ENCODE measurements around the gene NDUFB8.
"Not testable (repeated sequence)": the region's sequence is repeated elsewhere in the genome, so short reads cannot be mapped to it uniquely, and the experiment has no call there.

NDUFB8 gene

DNA sequence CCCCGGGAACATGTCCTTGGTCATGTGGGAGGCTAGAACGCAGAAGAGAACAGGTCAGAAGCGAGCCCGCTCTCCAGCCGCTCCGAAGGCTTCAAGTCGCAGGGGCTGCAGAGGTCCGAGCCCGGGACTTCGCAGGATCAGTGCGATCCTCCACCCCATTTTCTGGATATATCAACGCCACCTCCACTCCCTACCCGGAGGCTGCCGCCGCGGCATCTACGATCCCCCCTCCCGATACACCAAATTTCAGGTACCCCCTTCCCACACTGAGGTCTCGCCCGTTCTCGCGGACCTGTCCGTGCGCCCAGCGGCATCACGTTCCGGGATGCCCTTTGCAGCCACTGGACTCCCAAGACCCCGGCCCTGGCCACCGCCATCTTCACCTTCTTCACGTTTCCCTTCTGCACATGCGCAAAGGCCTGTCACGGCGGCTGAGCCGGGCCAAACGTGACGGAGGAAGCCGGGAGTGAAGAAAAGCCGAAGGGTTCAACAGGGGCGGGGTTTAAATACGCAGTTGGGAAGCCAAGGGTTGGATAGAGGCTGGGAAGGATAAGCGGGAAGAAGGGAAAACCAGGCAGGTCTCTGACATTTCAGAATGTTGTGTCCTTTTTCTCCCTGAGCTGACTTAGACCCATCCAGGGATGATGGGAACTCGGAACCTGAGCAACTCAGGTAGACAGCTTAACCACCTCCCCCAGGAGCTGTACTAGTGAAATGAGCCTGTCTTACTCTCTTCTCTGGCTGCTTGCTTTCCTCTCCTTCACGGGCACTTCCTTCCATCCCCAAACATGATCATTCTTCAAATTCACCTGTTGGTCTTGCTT lies at the start of gene NDUFB8:
NDUFB8 (minus strand) TSS at position 397 of the 824 bp plus-strand sequence; CDS start at position 377, 20 bp downstream.
- peak; percentile 90 for DNase-seq (ENCODE audit: low spot score)

DNA sequence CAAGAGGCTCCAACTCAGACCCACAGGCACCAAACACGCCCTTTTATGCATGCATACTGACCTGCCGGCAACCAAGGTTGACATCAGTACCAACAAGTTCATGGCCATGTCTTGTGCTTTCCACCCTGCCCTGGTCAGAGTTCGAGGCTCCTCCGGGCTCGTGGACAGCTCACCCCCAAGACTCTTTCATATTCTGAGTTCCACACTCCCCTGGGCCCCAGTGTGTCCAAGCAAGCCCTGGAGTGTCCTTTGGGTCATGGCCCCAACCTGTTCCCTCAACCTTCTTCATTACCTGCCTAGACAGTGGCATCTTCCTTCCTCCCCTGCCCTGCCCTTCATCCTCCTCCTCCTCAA lies 46.6 kb upstream of the NDUFB8 start:
- DNase-seq (ENCODE audit: low spot score): no peak

DNA sequence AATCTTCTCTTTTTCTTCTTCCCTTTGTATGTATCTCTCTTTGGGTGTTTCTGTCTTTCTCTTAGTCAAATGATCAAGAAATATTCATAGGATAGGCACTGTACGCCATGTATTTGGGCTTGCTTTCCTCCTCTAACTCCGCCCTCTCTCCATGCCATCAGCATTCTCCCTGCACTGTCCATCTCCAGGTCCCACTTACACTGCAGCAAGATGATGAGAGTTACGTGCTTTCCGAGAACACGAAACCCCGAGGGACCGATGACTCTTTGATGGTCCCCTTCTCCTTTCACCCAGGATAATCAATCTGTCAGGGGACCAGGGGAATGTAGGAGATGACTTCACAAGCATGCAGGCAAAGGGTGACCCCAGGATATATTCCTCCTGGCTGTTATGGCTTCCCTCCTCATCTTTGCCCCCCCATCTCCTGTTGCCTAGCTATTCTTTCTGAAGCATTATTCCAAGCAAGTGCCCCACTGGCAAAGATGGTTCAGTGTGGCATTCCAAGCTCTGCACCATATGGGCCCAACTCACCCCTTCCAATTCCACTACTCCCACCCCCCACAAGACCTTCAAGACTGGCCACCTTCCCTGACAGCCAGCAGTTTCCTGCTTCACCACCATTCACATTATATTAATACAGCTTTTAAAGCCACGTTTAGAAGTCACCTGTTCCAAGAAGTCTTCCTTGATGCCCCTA lies 46.1 kb upstream of the NDUFB8 start:
- DNase-seq (ENCODE audit: low spot score): no peak

DNA sequence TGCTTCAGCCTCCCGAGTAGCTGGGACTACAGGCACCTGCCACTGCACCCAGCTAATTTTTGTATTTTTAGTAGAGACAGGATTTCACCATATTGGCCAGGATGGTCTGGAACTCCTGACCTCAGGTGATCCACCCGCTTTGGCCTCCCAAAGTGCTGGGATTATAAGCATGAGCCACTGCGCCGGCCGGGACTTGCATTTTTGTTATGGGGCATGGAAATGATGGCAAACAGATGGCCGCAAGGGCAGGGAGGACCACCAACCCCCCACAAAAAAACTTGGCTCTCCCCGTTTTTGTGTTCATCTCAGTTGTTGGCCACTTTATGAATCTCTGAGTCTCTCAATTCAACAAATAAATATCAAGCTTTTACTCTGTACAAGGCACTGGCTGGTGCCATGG lies 45.5 kb upstream of the NDUFB8 start:
- not testable (repeated sequence) for DNase-seq (ENCODE audit: low spot score)

DNA sequence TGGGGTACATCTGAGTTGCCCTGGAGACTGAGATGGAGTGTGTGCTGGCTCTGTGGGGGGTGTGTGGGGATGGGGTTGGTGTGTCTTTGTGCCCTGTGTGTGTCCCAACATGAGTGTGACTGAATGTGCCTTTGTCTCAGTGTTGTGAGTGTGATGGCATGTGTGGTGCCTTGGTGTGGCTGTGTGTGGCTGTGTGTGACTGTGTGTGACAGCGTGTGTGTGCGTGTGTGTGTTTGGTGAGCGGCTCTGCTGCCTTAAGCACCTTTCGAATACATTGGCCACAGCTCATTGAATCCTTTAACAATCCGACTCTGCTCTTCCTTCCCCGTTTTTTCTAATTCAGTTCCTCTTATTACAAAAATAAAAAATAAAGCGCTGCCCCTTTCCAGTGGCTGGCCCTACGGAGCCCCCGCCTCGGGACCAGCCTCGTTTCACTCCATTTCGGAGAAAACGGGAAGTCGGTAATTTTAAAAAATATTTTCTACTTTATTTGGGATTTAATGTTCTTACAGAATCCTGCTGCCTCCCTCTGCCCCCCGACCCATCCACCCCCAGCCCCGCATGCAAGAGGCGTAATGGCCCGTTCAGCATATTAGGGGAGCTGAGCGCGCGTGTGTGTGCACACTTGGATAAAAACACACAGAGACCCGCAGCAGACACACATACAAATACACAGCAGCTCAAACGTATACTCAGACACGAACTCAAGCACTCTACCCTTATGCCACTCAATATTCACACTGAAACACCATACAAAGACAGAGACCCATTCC lies 41.6 kb upstream of the NDUFB8 start:
- no peak for DNase-seq (ENCODE audit: low spot score)

DNA sequence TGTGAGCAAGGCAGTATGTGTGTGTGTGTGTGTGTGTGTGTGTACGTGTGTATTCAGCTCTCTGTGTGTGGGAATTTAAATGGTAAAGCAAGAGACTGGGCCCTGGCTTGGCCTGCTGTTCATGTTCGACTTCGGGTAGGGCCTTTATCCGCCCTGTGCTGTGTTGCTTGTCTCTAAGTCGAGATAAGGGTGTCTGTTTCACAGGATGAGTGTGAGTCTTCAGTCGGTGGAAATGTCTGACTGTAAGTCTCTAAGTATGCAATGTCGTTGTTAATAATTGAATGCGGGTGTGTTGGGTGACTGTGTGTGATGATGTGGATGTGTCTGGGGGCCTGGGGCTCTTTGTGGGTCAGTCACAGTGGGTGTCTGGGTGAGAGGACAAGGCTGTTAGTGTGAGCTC lies 40.8 kb upstream of the NDUFB8 start:
- DNase-seq (ENCODE audit: low spot score): no peak

DNA sequence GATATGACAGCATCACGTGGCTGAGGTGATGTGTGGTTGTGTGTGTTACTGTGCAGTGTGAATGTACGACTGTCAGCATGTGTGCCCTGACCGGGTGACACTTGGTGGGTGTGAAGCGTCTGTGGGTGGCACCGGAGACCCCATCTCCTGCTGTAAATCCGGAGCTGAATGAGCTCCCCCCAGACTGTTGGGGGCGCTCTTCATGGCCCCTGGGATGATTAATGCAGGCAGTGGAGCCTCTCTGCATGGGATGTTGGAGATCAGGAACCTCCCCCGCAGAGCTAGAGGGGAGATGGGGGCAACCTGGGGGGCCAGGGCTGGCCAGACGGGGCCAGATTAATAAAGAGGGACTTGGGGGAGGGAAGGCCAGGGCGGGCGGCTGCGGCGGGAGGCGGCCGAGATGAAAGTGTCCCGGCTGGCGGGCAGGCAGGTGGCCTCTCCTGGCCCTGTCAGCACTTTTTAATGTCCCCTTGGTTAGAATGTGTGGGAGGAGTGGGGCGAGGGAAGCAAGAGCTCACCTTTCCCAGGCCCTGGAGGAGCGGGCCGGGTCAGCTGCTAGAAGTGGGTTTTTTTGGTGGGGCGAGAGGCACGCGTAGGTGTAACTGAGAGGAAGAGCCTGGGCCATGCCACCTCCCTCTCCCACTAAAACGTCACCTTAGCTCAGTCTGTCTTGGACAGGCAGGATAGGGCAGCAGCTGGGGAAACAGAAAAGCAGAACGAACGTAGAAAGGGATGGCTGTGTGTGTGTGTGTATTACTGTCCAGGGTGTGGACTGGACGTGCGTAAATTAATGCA lies 40.2 kb upstream of the NDUFB8 start:
- no peak for DNase-seq (ENCODE audit: low spot score)

DNA sequence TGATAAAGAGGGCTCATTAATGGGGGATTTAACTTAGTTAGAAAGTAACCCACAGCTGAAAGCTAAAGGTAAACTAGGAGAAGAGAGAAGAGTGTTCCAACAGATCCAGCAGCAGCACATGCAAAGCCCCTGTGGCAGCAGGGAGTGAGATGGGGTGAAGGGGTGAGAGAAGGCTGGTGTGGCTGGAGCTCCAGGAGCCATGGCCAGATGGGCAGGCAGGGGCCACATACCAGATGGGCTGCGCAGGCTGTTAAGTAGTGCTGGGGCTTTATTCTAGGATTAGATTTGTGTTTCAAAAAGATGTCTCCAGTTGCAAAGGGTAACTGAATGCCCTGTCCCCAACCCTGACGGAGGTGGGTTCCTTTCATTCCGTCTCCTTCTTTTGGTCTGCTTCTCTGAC lies 39.2 kb upstream of the NDUFB8 start:
- DNase-seq (ENCODE audit: low spot score): no peak

DNA sequence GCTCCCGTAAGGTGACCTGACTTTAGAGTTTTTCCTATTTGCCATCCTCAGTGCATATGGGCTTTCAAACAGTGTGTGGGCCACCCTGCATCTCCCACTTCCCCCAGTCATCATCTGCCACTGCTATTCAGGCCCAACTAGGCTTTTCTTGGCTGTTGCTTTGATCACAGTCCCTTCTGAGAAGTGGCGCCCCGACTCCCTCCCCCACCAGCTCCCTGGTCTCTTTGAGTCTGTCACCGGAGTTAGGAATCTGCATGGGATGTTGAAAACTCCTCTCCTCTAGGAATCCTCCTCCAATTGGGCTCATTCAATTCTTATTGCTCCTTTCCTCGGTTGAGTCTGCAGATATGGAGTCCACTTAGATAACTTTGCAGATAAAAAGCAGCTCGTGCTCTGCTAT lies 38.2 kb upstream of the NDUFB8 start:
- DNase-seq (ENCODE audit: low spot score): no peak

DNA sequence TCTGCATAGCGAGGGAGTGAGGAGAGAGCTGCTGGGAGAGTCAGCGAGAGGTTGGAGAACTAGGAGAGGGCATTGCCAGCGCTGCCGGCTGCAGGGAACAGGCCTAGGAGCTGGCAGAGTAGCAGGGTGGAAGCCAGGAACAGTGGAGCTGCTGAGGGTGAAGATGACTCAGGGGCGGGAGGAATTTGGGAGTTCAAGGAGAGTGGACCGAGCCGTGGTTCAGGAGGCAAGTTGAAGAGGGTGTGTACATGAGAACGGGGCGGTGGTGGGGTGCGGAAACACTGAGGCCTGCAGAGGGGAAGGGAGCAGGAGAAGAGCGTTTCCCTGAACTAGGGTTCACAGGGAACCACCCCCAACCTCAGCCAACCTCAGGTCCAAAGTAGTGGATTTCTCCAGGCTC lies 37.6 kb upstream of the NDUFB8 start:
- DNase-seq (ENCODE audit: low spot score): no peak

DNA sequence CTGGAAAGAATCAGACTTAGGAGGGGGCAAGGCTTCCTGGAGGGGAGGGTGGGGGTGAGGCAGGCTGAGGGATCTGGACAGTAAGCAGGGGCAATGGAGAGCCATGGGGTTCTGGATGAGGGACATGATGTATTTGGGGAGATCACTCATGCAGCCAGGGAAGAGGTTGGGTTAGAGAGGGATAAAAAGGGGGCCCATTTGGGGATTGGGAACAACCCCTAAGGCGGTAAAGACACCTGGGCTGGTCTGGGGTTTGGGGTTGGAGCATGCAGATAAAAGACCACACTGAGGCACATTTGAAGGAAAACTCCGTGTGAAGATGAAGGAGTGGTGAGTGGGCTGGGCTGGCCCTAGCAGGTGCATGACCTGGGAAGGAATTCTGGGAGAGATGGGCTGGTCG lies 36.9 kb upstream of the NDUFB8 start:
- DNase-seq (ENCODE audit: low spot score): no peak

DNA sequence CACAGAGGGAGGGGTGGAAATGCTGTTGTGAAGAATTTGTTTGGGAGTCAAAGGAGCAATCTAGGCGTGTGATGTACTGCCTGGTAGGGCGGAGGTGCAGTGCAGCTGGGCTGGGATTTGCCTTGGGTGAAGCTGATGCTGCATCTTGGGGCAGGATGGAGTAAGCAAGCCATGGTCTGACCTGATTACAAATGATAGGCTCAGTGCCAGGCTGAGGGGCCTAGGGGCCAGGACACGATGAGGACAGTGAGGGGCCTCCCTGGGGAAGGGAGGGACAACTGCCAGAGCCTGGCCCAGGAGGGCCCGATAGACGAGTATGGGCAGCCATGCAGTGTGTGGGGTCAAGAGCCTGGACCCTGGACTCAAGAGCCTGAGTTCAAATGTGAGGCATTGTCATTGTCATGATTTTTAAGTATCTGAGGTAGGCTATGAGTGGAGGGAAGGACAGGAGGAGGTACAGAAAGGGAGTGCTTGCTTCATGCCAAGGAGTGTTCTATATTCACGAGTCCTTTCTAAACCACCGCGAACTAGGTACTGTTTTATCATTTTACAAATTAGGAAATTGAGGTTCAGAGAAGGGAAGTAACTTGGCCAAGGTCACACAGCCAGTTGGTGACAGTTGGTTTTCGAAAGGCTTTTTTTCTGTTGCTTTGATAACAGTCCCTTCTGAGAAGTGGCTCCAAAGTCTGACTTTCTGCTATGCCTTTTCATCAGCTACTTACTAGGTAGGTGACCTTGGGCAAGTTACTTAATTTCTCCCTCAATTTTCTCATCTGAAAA lies 35.7 kb upstream of the NDUFB8 start:
- DNase-seq (ENCODE audit: low spot score): no peak

DNA sequence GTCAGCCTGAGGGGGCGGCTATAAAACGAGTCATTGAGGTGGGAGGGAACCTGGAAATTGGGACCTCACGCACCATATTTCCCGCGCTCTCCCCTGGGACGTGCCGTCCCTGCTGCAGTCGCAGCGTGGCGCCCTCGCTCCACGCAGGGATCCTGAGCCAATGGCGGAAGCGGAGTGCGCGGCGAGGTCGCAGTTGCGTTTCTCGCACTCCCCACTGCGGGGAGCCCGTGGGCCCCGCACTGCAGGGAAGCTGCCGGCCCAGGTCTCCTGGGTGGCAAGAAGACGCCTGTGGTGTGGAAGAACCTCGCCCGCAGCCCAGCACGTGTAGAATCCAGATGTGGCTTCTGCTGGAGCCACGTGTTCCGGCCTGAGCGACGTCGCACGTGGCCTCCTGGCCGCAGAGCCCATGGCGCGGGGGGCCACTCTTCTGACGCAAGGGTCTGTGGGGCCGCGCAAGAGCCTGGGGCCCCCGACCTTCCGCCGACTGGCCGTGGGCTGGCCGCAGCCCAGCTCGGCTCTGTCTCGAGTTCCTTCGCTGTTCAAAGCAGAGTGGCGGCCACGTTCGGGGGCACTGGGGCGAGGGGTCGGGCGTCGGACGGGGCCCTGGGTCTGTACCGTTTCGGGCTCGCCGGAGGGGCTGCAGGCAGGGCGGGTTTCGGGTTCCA lies 32.5 kb upstream of the NDUFB8 start:
- DNase-seq (ENCODE audit: low spot score): peak; percentile 76

DNA sequence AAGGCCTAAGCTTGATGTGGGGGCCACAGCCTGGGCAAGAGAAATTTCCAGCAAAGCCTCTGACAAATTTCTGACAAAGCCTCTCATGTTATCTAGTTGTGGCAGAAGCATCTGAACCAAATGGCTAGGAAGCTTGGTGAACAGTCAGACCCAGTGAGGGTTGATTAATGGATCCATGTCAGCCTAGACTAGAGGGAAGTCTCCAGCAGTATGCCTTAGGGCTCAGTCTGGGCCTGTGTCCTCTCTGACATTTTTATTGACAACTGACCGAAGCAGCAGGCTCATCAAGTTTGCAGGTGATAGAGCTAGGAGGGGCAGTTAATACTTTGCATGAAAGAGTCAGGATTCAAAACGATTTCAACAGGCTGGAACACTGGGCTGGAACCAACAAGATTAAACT lies 31.3 kb upstream of the NDUFB8 start:
- DNase-seq (ENCODE audit: low spot score): no peak

DNA sequence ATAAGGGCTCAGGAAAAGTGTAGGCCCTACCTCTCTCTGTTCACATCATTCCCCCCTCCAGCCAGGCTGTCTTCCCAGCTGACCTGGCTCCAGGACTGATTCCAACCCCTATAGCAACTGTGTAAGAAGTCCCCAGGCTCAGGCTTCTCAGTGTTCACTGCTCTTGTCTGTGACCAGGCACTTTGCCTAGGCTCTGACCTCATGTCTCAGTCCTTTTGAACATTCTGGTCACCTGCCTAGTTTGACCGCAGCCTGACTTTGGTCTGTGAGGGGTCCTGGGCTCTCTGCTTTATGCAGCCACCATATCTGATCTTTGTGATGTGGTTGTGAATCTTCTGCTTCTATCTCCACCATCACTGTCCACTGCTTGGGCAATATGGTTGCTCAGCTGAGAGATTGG lies 30.6 kb upstream of the NDUFB8 start:
- DNase-seq (ENCODE audit: low spot score): no peak

DNA sequence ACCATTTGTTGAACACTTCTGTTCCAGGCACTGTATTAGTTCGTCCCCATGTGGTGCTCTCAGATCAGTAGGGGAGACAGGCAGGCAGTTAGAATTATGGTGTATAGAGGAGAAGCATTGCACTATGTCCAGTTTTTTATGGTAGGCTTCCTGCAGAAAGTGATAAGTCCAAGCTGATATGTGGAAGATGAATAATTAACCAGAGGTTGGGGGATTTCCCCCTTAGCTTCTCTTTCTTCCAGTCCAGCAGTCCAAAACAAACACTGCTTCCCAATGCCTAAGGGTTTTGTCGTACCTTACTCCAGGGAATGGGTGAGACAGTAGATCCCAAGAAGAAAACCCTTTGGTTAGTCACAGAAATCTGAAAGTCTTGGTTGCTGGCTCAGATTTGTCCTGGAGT lies 25.2 kb upstream of the NDUFB8 start:
- no peak for DNase-seq (ENCODE audit: low spot score)

DNA sequence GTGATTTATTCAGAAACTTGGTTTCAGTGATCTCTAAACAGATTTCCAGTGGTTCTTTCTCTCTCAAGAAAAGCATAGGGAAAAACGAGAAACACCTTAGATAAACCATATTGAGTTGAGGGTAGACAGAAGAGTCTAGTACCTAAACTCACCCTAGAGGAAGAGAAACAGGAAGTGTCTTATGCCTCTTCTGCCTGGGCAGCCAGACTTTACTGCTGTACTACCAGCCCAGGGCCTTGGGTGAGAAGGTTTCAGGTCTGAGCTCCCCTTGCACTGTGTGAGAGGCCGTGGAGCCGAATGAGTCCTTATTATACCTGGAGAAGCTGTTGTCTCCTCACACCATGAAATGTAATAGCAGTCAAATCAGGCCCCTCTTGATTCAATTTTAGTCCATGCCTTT lies 24.3 kb upstream of the NDUFB8 start:
- no peak for DNase-seq (ENCODE audit: low spot score)

DNA sequence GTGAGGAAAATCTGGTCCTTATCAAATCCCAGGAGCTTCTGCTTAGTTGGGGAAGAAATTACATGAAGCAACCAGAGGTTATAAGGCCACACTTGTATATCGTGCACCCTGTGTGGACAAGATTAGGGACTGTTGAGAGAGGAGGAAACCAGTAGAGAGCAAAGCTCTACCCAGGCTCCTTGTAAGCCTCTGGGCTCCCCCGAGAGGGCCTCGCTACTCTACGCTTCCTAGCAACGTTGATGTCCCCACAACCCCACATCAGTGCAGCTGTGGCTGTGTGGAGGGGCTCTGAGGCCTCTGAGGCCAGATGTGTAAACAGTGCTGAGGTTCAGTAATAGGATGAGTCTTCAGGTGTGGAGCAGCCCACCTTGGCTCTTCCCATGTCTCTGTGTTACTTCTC lies 22.1 kb upstream of the NDUFB8 start:
- no peak for DNase-seq (ENCODE audit: low spot score)

DNA sequence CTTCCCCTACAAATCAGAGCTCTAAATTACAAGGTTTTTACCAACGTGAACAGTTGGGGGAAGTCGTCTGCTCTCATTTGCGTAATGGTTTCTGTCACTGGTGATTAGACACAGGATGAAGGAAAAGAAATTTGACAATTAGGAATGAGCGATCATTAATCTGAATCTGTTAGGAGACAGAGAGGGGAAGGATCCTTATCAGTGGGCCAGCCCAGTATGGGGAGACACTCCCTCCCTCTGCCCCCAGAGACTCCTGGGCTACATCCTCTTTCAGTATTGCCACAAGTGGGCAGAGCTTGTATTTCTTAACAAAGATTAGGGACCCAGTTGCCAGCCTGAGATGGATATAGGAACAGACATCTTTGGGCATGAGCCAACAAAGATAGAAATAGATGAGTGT lies 21.5 kb upstream of the NDUFB8 start:
- DNase-seq (ENCODE audit: low spot score): no peak

DNA sequence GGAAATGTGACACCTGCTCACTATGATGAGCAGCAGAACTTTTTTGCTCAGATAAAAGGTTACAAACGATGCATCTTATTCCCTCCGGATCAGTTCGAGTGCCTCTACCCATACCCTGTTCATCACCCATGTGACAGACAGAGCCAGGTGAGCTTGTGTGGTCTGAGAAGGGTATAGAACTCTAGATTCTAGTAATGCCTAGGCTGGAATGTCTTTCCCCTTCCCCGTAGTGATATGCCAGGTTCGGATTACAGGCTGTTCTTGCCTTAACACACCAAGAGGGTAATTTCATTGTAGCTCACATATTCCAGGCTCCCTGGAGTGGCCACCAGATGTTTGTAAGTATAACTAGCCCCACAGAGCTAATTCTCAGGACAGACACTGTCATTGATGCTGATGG lies 15.3 kb upstream of the NDUFB8 start:
- DNase-seq (ENCODE audit: low spot score): no peak

DNA sequence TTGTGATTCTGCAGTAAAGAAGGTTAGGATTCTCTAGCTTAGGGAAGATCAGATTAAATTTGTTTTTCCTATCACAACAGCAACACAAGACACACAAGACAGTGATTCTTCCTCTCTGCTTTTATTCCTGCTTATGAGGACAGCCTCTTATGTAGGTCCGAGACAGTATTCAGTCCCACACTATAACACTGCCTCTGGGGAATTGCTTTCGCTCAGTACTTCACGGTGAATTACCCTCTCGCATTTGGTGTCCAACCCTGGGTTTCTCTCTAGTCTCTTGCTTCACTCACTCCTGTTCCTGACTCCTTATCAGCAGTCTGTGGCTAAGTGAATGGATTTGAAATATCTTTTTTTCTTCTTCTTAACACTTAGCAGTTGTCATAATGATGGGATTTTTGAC lies 7.8 kb upstream of the NDUFB8 start:
- DNase-seq (ENCODE audit: low spot score): no peak
